Measurements from ENCODE around the gene MYO1G. TPM values are rescaled to one million over a fixed set of nuclear protein-coding genes. Genes with fewer than 3 reads are reported as not detected.
A peak's percentile ranks its signal among the peaks of the same experiment; 100 is the strongest.

The MYO1G gene
- total RNA-seq, 1 donor from 2014 or later, result 154 TPM

GRCh38 chr7:45017253-45017652, 38.4 kb upstream of the MYO1G start:
- intact Hi-C loops (cut with micrococcal nuclease), result no loop called here
- H3K36me3 Mint-ChIP-seq (ENCODE audit: low read depth), result peaks cover 31% of the 10 kb centered on the region
- CTCF ChIA-PET, result no interaction called here
- no peak overlapping the region for H3K4me3 Mint-ChIP-seq
- H3K4me1 Mint-ChIP-seq, result peaks cover 27% of the 10 kb centered on the region
- H3K27ac Mint-ChIP-seq, result no peak overlapping the region
- H3K27me3 Mint-ChIP-seq, result no peaks in the 10 kb centered on the region
- ATAC-seq (ENCODE audit: low read depth) (no peak), DNase-seq (no peak)
- TF ChIP-seq, protein P1, sequence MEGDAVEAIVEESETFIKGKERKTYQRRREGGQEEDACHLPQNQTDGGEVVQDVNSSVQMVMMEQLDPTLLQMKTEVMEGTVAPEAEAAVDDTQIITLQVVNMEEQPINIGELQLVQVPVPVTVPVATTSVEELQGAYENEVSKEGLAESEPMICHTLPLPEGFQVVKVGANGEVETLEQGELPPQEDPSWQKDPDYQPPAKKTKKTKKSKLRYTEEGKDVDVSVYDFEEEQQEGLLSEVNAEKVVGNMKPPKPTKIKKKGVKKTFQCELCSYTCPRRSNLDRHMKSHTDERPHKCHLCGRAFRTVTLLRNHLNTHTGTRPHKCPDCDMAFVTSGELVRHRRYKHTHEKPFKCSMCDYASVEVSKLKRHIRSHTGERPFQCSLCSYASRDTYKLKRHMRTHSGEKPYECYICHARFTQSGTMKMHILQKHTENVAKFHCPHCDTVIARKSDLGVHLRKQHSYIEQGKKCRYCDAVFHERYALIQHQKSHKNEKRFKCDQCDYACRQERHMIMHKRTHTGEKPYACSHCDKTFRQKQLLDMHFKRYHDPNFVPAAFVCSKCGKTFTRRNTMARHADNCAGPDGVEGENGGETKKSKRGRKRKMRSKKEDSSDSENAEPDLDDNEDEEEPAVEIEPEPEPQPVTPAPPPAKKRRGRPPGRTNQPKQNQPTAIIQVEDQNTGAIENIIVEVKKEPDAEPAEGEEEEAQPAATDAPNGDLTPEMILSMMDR (IDR thresholded peaks at IDR 0.05), result no peak
- H3K9me3 Mint-ChIP-seq, result no peaks in the 10 kb centered on the region
- POLR2A ChIA-PET, result no interaction called here

DNA sequence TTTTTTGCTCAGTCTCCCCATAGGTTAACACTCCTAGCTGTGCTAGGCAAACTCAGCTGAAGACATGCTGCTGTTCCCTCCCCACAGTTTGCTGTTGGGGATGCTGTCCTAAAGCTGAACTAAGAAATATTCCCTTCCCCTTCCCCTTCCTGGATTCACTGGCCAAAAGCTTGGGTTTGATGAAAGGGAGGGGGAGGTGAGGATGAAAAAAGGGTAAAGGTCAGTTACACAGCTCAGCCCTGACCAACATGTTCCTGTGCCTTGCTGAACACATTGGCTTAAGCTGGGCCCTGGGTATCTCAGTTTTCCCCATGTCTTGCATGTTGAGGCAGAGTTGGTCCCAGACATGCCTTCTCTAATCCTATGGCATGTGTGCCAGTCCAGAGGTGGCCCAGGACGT, 36.5 kb upstream of the MYO1G start:
- Mint-ChIP-seq H3K36me3 (ENCODE audit: low read depth) (peaks cover 32% of the 10 kb centered on the region), H3K4me3 (no peak overlapping the region), H3K9me3 (no peaks in the 10 kb centered on the region), H3K4me1 (peaks cover 12% of the 10 kb centered on the region), H3K27me3 (no peaks in the 10 kb centered on the region), H3K27ac (no peak overlapping the region)
- POLR2A ChIA-PET, result no interaction called here
- ATAC-seq (ENCODE audit: low read depth), result no peak
- no peak for DNase-seq
- intact Hi-C loops (cut with micrococcal nuclease), result no loop called here
- CTCF ChIA-PET, result no interaction called here
- TF ChIP-seq, protein P1 (IDR thresholded peaks at IDR 0.05), result no peak

DNA sequence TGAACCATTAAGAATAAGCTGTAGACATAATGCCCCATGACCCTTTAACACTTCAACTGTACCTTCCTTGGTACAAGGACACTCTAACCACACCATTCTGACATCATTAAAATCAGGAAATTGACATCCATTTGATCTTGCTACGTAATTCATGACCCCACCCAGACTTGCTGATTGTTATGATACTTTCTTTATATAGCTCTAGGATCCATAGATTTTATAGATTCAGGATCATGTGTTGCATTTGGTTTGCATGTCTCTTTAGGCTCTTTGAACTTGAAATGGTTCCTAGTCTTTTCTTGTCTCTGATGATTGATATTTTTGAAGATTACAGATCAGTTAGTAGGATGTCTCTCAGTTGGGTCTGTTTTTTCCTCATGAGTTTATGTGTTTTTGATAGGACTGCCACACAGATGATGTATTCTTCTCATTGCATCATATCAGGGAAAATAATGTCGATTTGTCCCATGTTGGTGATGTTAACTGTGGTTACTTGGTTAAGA, 34.7 kb upstream of the MYO1G start:
- DNase-seq, result no peak
- CTCF ChIA-PET, result interaction anchor here (1.0 kb wide), 1 partner anchor 12 kb away, joined by 4 read pairs; no protein-coding TSS in a partner anchor
- Mint-ChIP-seq H3K4me3 (no peak overlapping the region), H3K4me1 (peaks cover 19% of the 10 kb centered on the region), H3K27me3 (no peaks in the 10 kb centered on the region), H3K36me3 (ENCODE audit: low read depth) (peaks cover 23% of the 10 kb centered on the region), H3K27ac (no peak overlapping the region), H3K9me3 (no peaks in the 10 kb centered on the region)
- POLR2A ChIA-PET, result interaction anchor here (0.6 to 1.2 kb wide), 2 partner anchors 12 to 17 kb away, joined by 3 to 4 read pairs; no protein-coding TSS in a partner anchor
- TF ChIP-seq, protein P1 (IDR thresholded peaks at IDR 0.05), result no peak
- intact Hi-C loops (cut with micrococcal nuclease), result no loop called here
- no peak for ATAC-seq (ENCODE audit: low read depth)

- ChIA-PET CTCF (no interaction called here), POLR2A (interaction anchor here (0.6 to 1.7 kb wide), 12 partner anchors 14 to 680 kb away, joined by 3 to 13 read pairs (median 4); partner anchors contain the start of genes DDX56, MYO1G and TBRG4)
- peaks cover 54% of the 10 kb centered on the region for H3K4me1 Mint-ChIP-seq
- TF ChIP-seq, protein P1 (IDR thresholded peaks at IDR 0.05), result no peak
- H3K27me3 Mint-ChIP-seq, result no peaks in the 10 kb centered on the region
- H3K9me3 Mint-ChIP-seq, result no peaks in the 10 kb centered on the region
- DNase-seq (no peak), ATAC-seq (ENCODE audit: low read depth) (peak; percentile 75)
- H3K27ac Mint-ChIP-seq, result peak overlapping the region; percentile 70
- peak overlapping the region; percentile 41 for H3K4me3 Mint-ChIP-seq
- peaks cover 25% of the 10 kb centered on the region for H3K36me3 Mint-ChIP-seq (ENCODE audit: low read depth)
- intact Hi-C loops (cut with micrococcal nuclease), result loop anchor here (2.0 kb wide), 1 partner anchor 19 kb away; no protein-coding TSS in a partner anchor
Measured at GRCh38 chr7:45007571-45008328, 28.9 kb upstream of the MYO1G start.

DNA sequence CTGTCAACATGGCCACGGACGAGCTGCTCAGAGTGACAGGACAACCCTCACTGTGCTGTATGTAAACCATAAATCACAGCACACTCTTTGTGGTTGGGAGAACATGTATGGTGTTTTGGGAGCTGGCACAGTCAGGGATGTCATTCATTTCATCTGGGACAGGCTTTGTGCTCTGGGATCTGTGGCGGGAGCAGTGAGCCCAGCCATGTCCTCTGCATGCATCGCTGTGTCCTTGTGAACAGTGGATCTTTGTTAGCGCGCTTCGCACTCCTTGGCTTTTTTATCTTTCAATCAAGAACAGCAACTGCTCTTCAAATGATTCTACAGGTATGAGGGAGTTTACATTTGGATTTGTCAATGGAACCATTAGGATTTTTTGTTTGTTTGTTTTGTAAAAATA, 28.3 kb upstream of the MYO1G start:
- CTCF ChIA-PET, result no interaction called here
- POLR2A ChIA-PET, result interaction anchor here (0.6 to 1.7 kb wide), 10 partner anchors 14 to 433 kb away, joined by 3 to 13 read pairs (median 5); partner anchors contain the start of genes DDX56, MYO1G and TBRG4
- H3K4me3 Mint-ChIP-seq, result peak overlapping the region; percentile 39

More for the DNA sequence above, 28.3 kb upstream of the MYO1G start:
- peaks cover 58% of the 10 kb centered on the region for H3K4me1 Mint-ChIP-seq
- TF ChIP-seq, protein P1 (IDR thresholded peaks at IDR 0.05), result no peak
- peak overlapping the region; percentile 70 for H3K27ac Mint-ChIP-seq
- ATAC-seq (ENCODE audit: low read depth) (no peak), DNase-seq (no peak)
- H3K9me3 Mint-ChIP-seq, result no peaks in the 10 kb centered on the region
- H3K27me3 Mint-ChIP-seq, result no peaks in the 10 kb centered on the region
- intact Hi-C loops (cut with micrococcal nuclease), result no loop called here
- peaks cover 20% of the 10 kb centered on the region for H3K36me3 Mint-ChIP-seq (ENCODE audit: low read depth)

All from activated B cell treated with CpG ODN at 0.5 μM for 24 hours (primary cell).